Cardiac fibroblast (primary cell): ENCODE measurements around the gene SLC2A6.

Source experiments
- DNase-seq, 2 donors: peaks; one replicate each; pipeline versions ENCODE4 v3.0.0 to v3.0.0-alpha.2; 2010; ENCODE audit warnings: low read depth in 2 of 2
- H3K4me3 ChIP-seq, 2 donors: replicated peaks in 1 of 2; 1 replicate in 1 of 2; 2 replicates in 1 of 2; pipeline ENCODE4 v1.5.1; 2011; ENCODE audit warnings: low read depth in 2 of 2, low read length in 2 of 2, mild to moderate bottlenecking in 2 of 2, moderate library complexity in 1 of 2
- CTCF ChIP-seq: IDR thresholded peaks from one replicate; pipeline ENCODE4 v1.5.1; 2011; ENCODE audit warnings: low read depth, mild to moderate bottlenecking, low read length, inconsistent platforms

SLC2A6 gene

GRCh38 chr9:133470988-133471387 lies 7.9 kb downstream of the SLC2A6 start:
- H3K4me3 ChIP-seq = no peak overlapping the region
- no peak for TF ChIP-seq CTCF
- no peak for DNase-seq

- H3K4me3 ChIP-seq = no peak overlapping the region
- TF ChIP-seq CTCF = no peak
- no peak for DNase-seq
Measured at GRCh38 chr9:133470427-133470924, 8.4 kb downstream of the SLC2A6 start.

- no peak for DNase-seq
- no peak overlapping the region for H3K4me3 ChIP-seq
- TF ChIP-seq CTCF = no peak
Measured at GRCh38 chr9:133468777-133469421, 10.0 kb downstream of the SLC2A6 start.

GRCh38 chr9:133468374-133468773 lies 10.5 kb downstream of the SLC2A6 start:
- DNase-seq = no peak
- no peak for TF ChIP-seq CTCF
- no peak overlapping the region for H3K4me3 ChIP-seq

- no peak overlapping the region for H3K4me3 ChIP-seq
- no peak for DNase-seq
- no peak for TF ChIP-seq CTCF
Measured at GRCh38 chr9:133467101-133467500, 11.8 kb downstream of the SLC2A6 start.

GRCh38 chr9:133465984-133466383 lies 12.9 kb downstream of the SLC2A6 start:
- DNase-seq = no peak

More at GRCh38 chr9:133465984-133466383, 12.9 kb downstream of the SLC2A6 start:
- TF ChIP-seq CTCF = no peak
- H3K4me3 ChIP-seq = no peak overlapping the region
